Brain pericyte (primary cell): ENCODE results near the gene SYT13.
A peak's percentile ranks its signal among the peaks of the same experiment; 100 is the strongest.

ENCODE experiments used
- DNase-seq: peaks from one replicate; pipeline ENCODE4 v3.0.0-alpha.2; 2012; ENCODE audit warnings: low read depth, low spot score

Gene SYT13

GRCh38 chr11:45285930-45286632, at the start of gene SYT13:
Gene SYT13 (minus strand): TSS chr11:45286341. CDS start chr11:45286207, 134 bp downstream.
- DNase-seq: no peak

- no peak for DNase-seq
These were observed 49.3 kb upstream of the SYT13 start for GRCh38 chr11:45335434-45335833.

- no peak for DNase-seq
These were observed 48.7 kb upstream of the SYT13 start for GRCh38 chr11:45334836-45335235.

GRCh38 chr11:45334410-45334809, 48.3 kb upstream of the SYT13 start:
- no peak for DNase-seq

- DNase-seq: peak; percentile 36
These were observed 47.1 kb upstream of the SYT13 start for GRCh38 chr11:45333001-45333971.

GRCh38 chr11:45332276-45332934, 46.3 kb upstream of the SYT13 start:
- DNase-seq: no peak

- no peak for DNase-seq
These were observed 45.7 kb upstream of the SYT13 start for GRCh38 chr11:45331839-45332238.

- DNase-seq: no peak
These were observed 42.6 kb upstream of the SYT13 start for GRCh38 chr11:45328726-45329125.

GRCh38 chr11:45324459-45324858, 38.3 kb upstream of the SYT13 start:
- DNase-seq: no peak

- DNase-seq: no peak
These were observed 37.6 kb upstream of the SYT13 start for GRCh38 chr11:45323601-45324249.

GRCh38 chr11:45322891-45323600, 36.9 kb upstream of the SYT13 start:
- no peak for DNase-seq

GRCh38 chr11:45322111-45322705, 36.1 kb upstream of the SYT13 start:
- DNase-seq: no peak

- DNase-seq: no peak
These were observed 35.5 kb upstream of the SYT13 start for GRCh38 chr11:45321669-45322068.

GRCh38 chr11:45321031-45321595, 35.0 kb upstream of the SYT13 start:
- DNase-seq: no peak

GRCh38 chr11:45320371-45320770, 34.2 kb upstream of the SYT13 start:
- DNase-seq: no peak

GRCh38 chr11:45319077-45319476, 32.9 kb upstream of the SYT13 start:
- no peak for DNase-seq

GRCh38 chr11:45318516-45318915, 32.4 kb upstream of the SYT13 start:
- DNase-seq: no peak

GRCh38 chr11:45316258-45316657, 30.1 kb upstream of the SYT13 start:
- DNase-seq: no peak

GRCh38 chr11:45314900-45315299, 28.8 kb upstream of the SYT13 start:
- DNase-seq: no peak

- DNase-seq: no peak
These were observed 27.2 kb upstream of the SYT13 start for GRCh38 chr11:45313171-45313865.
